Activated CD4-positive, alpha-beta T cell treated with anti-CD3 and anti-CD28 coated beads, Interleukin-2, amount 10 ng/mL, durations not matched to agents 7 days and 5 days (primary cell): ENCODE results near the gene CPLANE1. TPM values are rescaled to one million over a fixed set of nuclear protein-coding genes. Genes with fewer than 3 reads are reported as not detected.
"Not testable (repeated sequence)": the region's sequence is repeated elsewhere in the genome, so short reads cannot be mapped to it uniquely, and the experiment has no call there.

Experiments
- CTCF ChIA-PET: fragments of 350-600 bp; sonication (Branson Sonifier 250); formaldehyde crosslinking; loops from one replicate; lab custom pipeline; 2021; ENCODE audit warnings: antibody characterized with exemption; lab: Charles Lee
- POLR2A ChIA-PET: fragments of 350-600 bp; sonication (Branson Sonifier 250); formaldehyde crosslinking; loops from one replicate; lab custom pipeline; 2021; ENCODE audit warnings: antibody characterized with exemption; lab: Charles Lee
- DNase-seq: peaks from one replicate; pipeline ENCODE4 v3.0.0-alpha.2; 2020
- H3K27ac Mint-ChIP-seq: one replicate; pipeline ENCODE4 v1.8.0; 2021; ENCODE audit warnings: mild to moderate bottlenecking, moderate library complexity, mixed read lengths
- H3K27me3 Mint-ChIP-seq: one replicate; pipeline ENCODE4 v1.8.0; 2021; ENCODE audit warnings: mixed read lengths
- H3K36me3 Mint-ChIP-seq: one replicate; pipeline ENCODE4 v1.8.0; 2021; ENCODE audit warnings: low read depth, mixed read lengths
- H3K4me1 Mint-ChIP-seq: one replicate; pipeline ENCODE4 v1.8.0; 2021; ENCODE audit warnings: mixed read lengths
- H3K4me3 Mint-ChIP-seq: one replicate; pipeline ENCODE4 v1.8.0; 2021; ENCODE audit warnings: mild to moderate bottlenecking, moderate library complexity, mixed read lengths
- H3K9me3 Mint-ChIP-seq: one replicate; pipeline ENCODE4 v1.8.0; 2021; ENCODE audit warnings: mixed read lengths
- total RNA-seq, 2 experiments: library from RNA; stranded (reverse); gene quantifications; one replicate each; pipeline ENCODE4 v1.2.3, GENCODE V29; 2021

Gene CPLANE1
- 10 to 100 TPM; 11.4 to 13.7 TPM for total RNA-seq

DNA sequence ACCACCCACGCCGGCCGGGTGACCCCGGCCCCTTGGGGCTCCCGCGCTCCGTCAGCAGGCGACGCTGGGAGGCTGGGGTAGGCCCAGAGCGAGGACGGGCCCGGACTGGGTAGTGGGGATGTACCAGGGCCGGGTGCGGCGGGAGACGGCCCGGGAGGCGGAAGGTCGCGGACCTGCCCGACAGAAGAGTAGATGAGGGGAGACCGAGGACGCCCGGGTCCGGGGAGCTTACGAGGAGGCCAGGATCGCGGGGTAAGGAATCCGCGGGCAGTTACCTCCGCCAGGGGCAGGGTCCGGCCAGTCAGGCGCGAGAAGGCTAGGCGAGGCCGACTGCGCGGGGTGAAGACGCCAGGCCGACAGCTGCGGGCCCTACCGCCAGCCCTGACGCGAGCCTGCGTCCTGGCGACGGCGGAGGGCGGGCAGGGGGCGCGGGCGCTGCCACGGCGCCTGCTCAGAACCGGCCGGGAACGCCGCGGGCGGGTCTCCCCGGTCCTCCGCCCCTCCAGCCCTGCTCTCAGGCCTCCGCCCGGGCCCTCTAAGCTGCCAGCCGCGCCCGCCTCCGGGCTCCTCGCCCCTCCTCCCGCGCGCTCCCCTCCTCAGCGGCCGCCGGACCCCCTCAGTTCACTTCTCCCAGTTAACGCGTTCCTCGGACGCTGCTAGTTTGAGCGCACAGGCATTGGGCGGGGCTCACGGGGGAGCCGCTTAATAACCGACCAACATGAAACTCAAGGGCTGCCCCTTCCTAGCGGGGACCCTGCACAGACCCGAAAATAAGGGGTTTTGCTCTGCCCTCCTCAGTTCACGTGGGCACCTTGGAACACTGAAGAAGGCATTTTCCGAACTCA is at the start of gene CPLANE1:
TSS of gene CPLANE1 (minus strand) at position 407 of the 845 bp plus-strand sequence. CDS start 1,678 bp downstream, outside the sequence.
- peak; percentile 56 for DNase-seq
- peak within 1 kb of the TSS; percentile 87 for H3K4me3 Mint-ChIP-seq
- H3K36me3 Mint-ChIP-seq = no peaks in the 10 kb centered on the region
- peaks cover 17% of the 10 kb centered on the region for H3K4me1 Mint-ChIP-seq
- H3K27ac Mint-ChIP-seq = peak within 1 kb of the TSS; percentile 87
- H3K9me3 Mint-ChIP-seq = peaks cover 5% of the 10 kb centered on the region
- ChIA-PET POLR2A (no interaction called here), CTCF (interaction anchor here (1.0 to 1.7 kb wide), 4 partner anchors 34 to 509 kb away, joined by 3 read pairs; no protein-coding TSS in a partner anchor)
- H3K27me3 Mint-ChIP-seq = no peaks in the 10 kb centered on the region

GRCh38 chr5:37296313-37296712 is 47.1 kb upstream of the CPLANE1 start:
- H3K27me3 Mint-ChIP-seq, H3K27ac Mint-ChIP-seq, H3K4me3 Mint-ChIP-seq, DNase-seq, H3K9me3 Mint-ChIP-seq, POLR2A ChIA-PET, H3K4me1 Mint-ChIP-seq: not testable (repeated sequence)
- CTCF ChIA-PET = interaction anchor here (0.5 to 1.0 kb wide), 2 partner anchors 82 to 325 kb away, joined by 3 to 5 read pairs; partner anchors contain the start of gene WDR70
- H3K36me3 Mint-ChIP-seq = peaks cover 46% of the 10 kb centered on the region

GRCh38 chr5:37283214-37283820 is 34.1 kb upstream of the CPLANE1 start:
- H3K36me3 Mint-ChIP-seq = peaks cover 5% of the 10 kb centered on the region

DNA sequence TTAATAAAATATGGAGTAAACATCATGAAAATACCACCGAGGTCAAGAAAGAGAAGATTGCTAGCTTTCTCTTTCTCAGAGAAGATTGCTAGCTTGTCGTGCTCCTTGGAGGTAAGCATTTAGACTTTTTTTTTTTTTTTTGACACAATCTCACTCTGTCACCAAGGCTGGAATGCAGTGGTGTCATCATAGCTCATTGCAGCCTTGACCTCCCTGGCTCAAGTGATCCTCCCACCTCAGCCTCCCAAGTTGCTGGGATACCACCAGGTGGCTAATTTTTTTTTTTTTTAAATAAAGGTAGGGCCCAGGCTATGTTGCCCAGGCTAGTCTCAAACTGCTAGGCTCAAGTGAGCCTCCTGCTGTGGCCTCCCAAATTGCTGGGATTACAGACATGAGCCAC is 26.3 kb upstream of the CPLANE1 start:
- Mint-ChIP-seq H3K27ac (no peak overlapping the region), H3K9me3 (peaks cover 13% of the 10 kb centered on the region), H3K4me1 (no peaks in the 10 kb centered on the region), H3K36me3 (no peaks in the 10 kb centered on the region), H3K4me3 (no peak overlapping the region), H3K27me3 (no peaks in the 10 kb centered on the region)
- DNase-seq = no peak
- ChIA-PET POLR2A (no interaction called here), CTCF (interaction anchor here (0.6 to 1.0 kb wide), 5 partner anchors 16 to 305 kb away, joined by 3 to 6 read pairs (median 4); no protein-coding TSS in a partner anchor)

More at GRCh38 chr5:37283214-37283820, 34.1 kb upstream of the CPLANE1 start:
- ChIA-PET CTCF (no interaction called here), POLR2A (no interaction called here)
- Mint-ChIP-seq H3K27ac (no peak overlapping the region), H3K4me3 (no peak overlapping the region), H3K9me3 (peaks cover 34% of the 10 kb centered on the region), H3K27me3 (no peaks in the 10 kb centered on the region), H3K4me1 (no peaks in the 10 kb centered on the region)
- no peak for DNase-seq

DNA sequence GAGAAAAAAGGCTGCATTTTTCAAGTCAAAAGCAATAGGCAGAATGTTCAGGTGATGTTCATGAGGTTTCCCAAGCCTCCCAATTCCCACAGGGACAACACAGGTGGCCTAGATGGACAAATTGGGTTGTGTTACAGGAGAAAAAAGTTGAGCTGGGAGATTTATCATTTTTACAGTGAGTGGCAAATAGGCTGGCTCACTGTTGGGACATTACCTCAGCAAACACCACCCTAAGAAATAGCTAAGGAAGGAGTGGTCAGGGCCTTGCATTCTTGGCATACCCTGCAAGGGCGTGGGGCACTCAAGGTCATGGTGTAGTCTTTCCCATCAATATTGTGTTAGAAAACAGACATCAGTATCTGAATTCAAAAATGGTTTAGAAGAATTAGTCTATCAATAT is 23.3 kb upstream of the CPLANE1 start:
- Mint-ChIP-seq H3K9me3 (peaks cover 11% of the 10 kb centered on the region), H3K36me3 (no peaks in the 10 kb centered on the region), H3K27me3 (no peaks in the 10 kb centered on the region), H3K4me3 (no peak overlapping the region), H3K27ac (no peak overlapping the region), H3K4me1 (no peaks in the 10 kb centered on the region)
- CTCF ChIA-PET = no interaction called here
- no peak for DNase-seq
- POLR2A ChIA-PET = no interaction called here

DNA sequence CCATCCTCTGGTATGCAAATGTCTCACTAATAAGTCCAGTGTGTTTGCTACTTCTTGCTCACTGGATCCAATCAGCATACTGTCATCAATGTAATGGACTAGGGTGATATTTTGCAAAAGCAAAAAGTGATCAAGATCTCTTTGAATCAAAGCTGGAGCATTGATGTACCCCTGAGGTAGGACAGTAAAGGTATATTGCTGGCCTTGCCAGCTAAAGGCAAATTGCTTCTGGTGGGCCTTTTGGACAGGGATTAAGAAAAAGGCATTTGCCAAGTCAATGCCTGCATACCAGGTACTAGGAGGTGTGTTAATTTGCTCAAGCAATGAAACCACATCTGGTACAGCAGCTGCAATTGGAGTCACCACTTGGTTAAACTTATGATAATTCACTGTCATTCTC is 18.9 kb upstream of the CPLANE1 start:
- H3K27me3 Mint-ChIP-seq, H3K4me3 Mint-ChIP-seq, H3K4me1 Mint-ChIP-seq, H3K36me3 Mint-ChIP-seq, CTCF ChIA-PET, POLR2A ChIA-PET, H3K27ac Mint-ChIP-seq, DNase-seq: not testable (repeated sequence)
- H3K9me3 Mint-ChIP-seq = peaks cover 15% of the 10 kb centered on the region

DNA sequence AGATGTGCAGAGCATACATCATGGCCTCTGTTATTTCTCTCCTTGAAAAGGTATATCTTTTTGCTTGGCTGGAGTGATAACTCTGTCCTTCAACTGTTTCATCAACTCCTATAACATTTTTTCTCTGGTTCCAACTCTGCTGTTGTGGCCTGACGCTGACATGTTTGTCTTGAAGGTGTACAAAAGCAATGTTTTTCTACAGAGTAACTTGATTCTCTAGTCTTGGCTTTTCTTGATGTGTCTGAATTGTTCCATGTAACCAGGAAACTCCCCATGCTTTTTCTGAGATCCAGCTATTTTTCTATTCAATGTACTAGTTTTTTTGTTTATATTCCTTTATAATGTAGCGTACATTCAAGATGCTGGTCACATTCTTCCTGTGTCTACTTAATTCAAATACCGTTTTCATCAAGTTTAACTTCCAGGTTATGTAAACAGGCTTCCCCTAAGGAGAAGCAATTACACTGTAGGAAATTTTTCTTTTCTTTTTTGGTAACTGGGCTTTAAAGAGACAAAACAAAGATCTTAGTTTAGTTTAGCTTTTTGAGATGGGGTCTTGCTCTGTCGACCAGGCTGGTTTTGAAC is 6.7 kb upstream of the CPLANE1 start:
- POLR2A ChIA-PET = no interaction called here
- Mint-ChIP-seq H3K4me1 (no peaks in the 10 kb centered on the region), H3K36me3 (peaks cover 3% of the 10 kb centered on the region), H3K9me3 (peaks cover 13% of the 10 kb centered on the region), H3K27me3 (no peaks in the 10 kb centered on the region), H3K4me3 (no peak overlapping the region), H3K27ac (no peak overlapping the region)
- CTCF ChIA-PET = no interaction called here
- DNase-seq = no peak

DNA sequence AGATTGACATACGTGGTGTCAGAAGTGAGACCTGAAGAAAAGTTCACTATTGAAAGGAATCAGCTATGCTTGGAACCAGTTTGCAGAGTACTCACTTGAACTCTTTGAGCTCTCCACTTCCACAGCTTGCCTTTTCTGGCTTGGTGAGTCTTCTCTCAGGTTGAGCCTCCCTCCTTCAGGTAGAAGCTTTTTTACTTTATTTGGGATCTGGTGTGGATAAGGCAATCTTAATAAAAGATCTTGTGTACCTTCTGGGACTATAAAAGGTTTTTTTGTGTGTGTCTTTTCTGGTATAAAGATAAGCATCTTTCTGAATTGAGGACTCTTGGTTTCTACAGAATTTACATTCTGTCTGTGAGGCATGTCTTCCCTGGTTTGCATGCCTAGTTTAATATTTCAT is 5.4 kb upstream of the CPLANE1 start:
- no peak for DNase-seq
- H3K27ac Mint-ChIP-seq = no peak overlapping the region
- no peaks in the 10 kb centered on the region for H3K27me3 Mint-ChIP-seq
- H3K36me3 Mint-ChIP-seq = peaks cover 3% of the 10 kb centered on the region
- H3K4me1 Mint-ChIP-seq = peaks cover 8% of the 10 kb centered on the region
- H3K9me3 Mint-ChIP-seq = peaks cover 13% of the 10 kb centered on the region
- CTCF ChIA-PET = interaction anchor here (0.6 to 1.1 kb wide), 3 partner anchors 9 to 1560 kb away, joined by 3 to 7 read pairs (median 4); no protein-coding TSS in a partner anchor
- no peak overlapping the region for H3K4me3 Mint-ChIP-seq
- POLR2A ChIA-PET = interaction anchor here (0.7 kb wide), 1 partner anchor 181 kb away, joined by 3 read pairs; no protein-coding TSS in a partner anchor

DNA sequence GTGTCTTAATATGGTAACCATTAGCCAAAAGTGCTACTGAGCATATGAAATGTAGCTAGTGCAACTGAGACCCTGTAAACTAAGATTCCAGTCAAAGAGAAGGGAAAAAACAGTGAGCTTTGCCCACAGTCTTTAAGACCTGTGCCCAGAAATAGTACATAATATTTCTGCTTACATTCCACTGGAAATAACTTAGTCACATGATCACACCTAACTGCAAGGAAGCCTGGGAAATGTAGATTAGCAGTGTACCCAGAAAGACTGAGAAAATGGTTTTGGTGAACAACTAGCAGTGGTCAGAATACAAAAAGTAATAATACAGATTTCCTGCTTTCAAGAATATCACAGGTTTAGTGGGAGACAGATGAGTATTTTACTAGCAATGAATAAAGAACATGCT is 2.5 kb upstream of the CPLANE1 start:
- Mint-ChIP-seq H3K36me3 (peaks cover 3% of the 10 kb centered on the region), H3K27ac (no peak overlapping the region), H3K4me3 (no peak overlapping the region), H3K27me3 (no peaks in the 10 kb centered on the region), H3K9me3 (peaks cover 9% of the 10 kb centered on the region), H3K4me1 (peaks cover 17% of the 10 kb centered on the region)
- POLR2A ChIA-PET = no interaction called here
- CTCF ChIA-PET = no interaction called here
- DNase-seq = no peak

- CTCF ChIA-PET = no interaction called here
- Mint-ChIP-seq H3K27me3 (no peaks in the 10 kb centered on the region), H3K4me3 (peak overlapping the region; percentile 87), H3K9me3 (peaks cover 9% of the 10 kb centered on the region), H3K4me1 (peaks cover 17% of the 10 kb centered on the region), H3K36me3 (no peaks in the 10 kb centered on the region), H3K27ac (peak overlapping the region; percentile 87)
- DNase-seq = no peak
- POLR2A ChIA-PET = no interaction called here
Measured at GRCh38 chr5:37249815-37250164, 614 bp upstream of the CPLANE1 start.

GRCh38 chr5:37248421-37248969 is 681 bp downstream of the CPLANE1 start:
- Mint-ChIP-seq H3K27me3 (no peaks in the 10 kb centered on the region), H3K9me3 (no peaks in the 10 kb centered on the region), H3K36me3 (no peaks in the 10 kb centered on the region), H3K4me3 (peak overlapping the region; percentile 77), H3K27ac (peak overlapping the region; percentile 83), H3K4me1 (peaks cover 17% of the 10 kb centered on the region)
- ChIA-PET POLR2A (no interaction called here), CTCF (interaction anchor here (1.0 to 1.7 kb wide), 5 partner anchors 33 to 509 kb away, joined by 3 read pairs; partner anchors contain the start of gene NUP155)
- DNase-seq = no peak

- H3K4me3 Mint-ChIP-seq = peak overlapping the region; percentile 77
- ChIA-PET CTCF (interaction anchor here (1.4 kb wide), 1 partner anchor 123 kb away, joined by 3 read pairs; the partner anchor contains the start of gene NUP155), POLR2A (no interaction called here)
- H3K27ac Mint-ChIP-seq = no peak overlapping the region
- no peaks in the 10 kb centered on the region for H3K36me3 Mint-ChIP-seq
- DNase-seq = no peak
- no peaks in the 10 kb centered on the region for H3K9me3 Mint-ChIP-seq
- no peaks in the 10 kb centered on the region for H3K27me3 Mint-ChIP-seq
- H3K4me1 Mint-ChIP-seq = peaks cover 17% of the 10 kb centered on the region
Measured at GRCh38 chr5:37247496-37247895, 1.7 kb downstream of the CPLANE1 start.
